Measurements from ENCODE around the gene DUSP2.
"Not testable (repeated sequence)": the region's sequence is repeated elsewhere in the genome, so short reads cannot be mapped to it uniquely, and the experiment has no call there.

GRCh38 chr2:96160366-96160765 lies 15.1 kb upstream of the DUSP2 start:
- TF ChIP-seq, protein P1, sequence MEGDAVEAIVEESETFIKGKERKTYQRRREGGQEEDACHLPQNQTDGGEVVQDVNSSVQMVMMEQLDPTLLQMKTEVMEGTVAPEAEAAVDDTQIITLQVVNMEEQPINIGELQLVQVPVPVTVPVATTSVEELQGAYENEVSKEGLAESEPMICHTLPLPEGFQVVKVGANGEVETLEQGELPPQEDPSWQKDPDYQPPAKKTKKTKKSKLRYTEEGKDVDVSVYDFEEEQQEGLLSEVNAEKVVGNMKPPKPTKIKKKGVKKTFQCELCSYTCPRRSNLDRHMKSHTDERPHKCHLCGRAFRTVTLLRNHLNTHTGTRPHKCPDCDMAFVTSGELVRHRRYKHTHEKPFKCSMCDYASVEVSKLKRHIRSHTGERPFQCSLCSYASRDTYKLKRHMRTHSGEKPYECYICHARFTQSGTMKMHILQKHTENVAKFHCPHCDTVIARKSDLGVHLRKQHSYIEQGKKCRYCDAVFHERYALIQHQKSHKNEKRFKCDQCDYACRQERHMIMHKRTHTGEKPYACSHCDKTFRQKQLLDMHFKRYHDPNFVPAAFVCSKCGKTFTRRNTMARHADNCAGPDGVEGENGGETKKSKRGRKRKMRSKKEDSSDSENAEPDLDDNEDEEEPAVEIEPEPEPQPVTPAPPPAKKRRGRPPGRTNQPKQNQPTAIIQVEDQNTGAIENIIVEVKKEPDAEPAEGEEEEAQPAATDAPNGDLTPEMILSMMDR (IDR thresholded peaks at IDR 0.05; ENCODE audit: low read depth, low read length): not testable (repeated sequence)
- not testable (repeated sequence) for TF ChIP-seq POLR2A (IDR thresholded peaks at IDR 0.05; ENCODE audit: extremely low read depth, insufficient read length); MYC (IDR thresholded peaks at IDR 0.05; ENCODE audit: low read depth, low read length)
